ENCODE data around the gene SRPK3.

The SRPK3 gene

DNA sequence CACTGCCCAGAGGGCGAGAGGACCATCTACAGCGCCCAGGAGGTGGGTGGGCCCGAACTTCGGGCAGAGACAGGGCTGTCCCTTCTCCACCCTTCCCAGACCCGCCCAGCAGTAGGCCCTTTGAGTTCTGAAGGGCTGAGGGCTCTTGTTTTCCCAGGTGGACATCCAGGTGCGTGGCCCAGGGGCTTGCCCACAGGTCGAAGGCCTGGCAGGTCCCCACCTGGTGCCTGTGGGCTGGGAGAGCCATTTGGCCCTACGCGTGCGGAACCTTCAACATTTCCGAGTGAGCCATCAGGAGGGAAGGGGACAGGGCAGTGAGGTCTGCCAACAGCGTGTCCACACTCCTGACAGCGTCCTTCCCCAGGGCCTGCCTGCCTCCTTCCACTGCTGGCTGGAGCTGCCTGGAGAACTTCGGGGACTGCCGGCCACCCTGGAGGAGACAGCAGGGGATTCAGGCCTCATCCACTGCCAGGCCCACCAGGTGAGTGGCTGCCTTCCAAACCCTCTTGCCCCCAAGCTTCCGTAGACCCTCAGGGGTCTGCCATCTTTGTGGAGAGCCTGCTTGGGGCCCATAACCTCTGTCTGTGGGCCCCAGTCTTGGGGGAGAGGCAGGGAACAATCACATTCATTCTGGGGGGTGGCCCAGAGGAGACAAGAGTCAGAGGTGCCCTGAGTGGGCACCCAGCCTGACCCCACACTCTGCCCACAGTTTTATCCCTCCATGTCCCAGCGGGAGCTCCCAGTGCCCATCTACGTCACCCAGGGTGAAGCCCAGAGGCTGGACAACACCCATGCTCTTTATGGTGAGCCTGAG, 10.0 kb upstream of the SRPK3 start:
- peak; percentile 4 for DNase-seq (ENCODE audit: low spot score)

DNA sequence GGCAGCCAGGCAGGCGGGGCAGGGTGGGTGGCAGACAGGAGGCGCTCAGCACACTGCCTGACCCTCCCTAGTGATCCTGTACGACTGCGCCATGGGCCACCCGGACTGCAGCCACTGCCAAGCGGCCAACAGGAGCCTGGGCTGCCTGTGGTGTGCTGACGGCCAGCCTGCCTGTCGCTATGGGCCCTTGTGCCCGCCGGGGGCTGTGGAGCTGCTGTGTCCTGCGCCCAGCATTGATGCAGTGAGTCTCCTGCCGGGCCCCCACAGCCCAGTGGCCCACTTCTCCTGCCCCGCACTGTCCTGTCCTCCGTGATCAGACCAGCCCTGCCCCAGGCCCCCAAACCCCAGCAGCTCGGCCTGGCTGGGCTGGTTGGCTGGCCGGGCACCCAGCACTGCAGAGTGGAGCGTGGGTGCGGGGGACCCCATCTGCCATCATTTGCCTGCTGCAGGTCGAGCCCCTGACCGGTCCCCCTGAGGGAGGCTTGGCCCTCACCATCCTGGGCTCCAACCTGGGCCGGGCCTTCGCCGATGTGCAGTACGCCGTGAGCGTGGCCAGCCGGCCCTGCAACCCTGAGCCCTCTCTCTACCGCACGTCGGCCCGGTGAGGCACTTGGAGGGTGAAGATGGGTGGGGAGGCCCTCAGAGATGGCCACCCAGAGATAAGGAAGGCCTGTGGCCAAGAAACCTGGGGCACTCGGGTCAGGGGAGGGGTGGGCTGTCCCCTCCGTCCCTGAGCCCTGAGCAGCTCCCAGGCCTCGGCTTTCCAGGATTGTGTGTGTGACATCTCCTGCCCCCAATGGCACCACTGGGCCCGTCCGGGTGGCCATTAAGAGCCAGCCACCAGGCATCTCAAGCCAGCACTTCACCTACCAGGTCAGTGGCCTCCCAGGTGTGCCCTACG, 9.2 kb upstream of the SRPK3 start:
- peak; percentile 3 for DNase-seq (ENCODE audit: low spot score)

DNA sequence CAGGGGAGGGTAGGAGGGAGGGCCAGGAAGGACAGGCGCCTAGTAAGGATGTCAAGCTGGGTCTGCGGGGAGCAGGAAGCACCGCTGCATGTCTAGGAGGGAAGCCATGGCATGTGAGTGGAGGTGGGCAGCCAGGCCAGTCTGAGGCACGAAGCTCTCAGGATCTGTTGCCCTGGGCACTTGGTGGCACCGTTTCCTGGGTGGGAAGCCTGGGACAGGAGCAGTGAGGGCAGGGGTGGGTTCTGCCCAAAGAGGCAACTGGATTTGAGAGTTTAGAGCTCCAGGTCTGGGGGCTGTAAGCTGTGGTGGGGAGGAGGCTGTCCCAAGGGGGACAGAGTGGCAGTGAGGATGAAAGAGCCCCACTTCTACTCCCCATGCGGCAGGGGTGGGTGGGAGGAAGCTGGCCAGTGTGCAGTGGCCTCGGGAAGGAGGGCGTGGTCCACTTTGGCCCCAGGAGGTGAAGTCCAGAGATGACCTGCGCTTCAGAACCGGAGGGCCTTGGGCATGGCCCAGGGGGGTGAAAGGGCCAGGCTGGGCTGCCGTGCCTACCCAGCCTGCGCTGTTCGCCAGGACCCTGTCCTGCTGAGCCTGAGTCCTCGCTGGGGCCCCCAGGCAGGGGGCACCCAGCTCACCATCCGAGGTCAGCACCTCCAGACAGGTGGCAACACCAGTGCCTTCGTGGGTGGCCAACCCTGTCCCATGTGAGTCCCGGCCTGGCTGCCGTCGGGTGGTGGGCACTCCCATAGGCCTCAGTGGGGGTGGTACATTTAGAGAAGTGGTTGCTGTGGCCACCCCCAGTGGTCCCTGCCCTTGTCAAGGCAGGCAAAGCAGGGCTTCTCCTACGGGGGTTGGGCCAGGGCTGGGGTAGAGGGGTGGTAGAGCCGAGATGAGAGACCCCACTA, 8.3 kb upstream of the SRPK3 start:
- DNase-seq (ENCODE audit: low spot score) = peak; percentile 1

DNA sequence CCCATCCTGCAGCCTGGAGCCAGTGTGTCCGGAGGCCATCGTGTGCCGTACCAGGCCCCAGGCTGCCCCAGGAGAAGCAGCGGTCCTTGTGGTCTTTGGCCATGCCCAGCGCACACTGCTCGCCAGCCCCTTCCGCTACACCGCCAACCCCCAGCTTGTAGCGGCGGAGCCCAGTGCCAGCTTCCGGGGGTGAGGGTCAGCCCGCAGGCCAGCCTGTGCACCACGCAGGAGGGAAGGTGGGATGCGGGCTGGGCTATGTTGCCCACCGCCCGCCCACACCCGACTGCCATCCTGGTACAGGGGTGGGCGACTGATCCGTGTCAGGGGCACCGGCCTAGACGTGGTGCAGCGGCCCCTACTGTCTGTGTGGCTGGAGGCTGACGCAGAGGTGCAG, 7.6 kb upstream of the SRPK3 start:
- peak; percentile 5 for DNase-seq (ENCODE audit: low spot score)

DNA sequence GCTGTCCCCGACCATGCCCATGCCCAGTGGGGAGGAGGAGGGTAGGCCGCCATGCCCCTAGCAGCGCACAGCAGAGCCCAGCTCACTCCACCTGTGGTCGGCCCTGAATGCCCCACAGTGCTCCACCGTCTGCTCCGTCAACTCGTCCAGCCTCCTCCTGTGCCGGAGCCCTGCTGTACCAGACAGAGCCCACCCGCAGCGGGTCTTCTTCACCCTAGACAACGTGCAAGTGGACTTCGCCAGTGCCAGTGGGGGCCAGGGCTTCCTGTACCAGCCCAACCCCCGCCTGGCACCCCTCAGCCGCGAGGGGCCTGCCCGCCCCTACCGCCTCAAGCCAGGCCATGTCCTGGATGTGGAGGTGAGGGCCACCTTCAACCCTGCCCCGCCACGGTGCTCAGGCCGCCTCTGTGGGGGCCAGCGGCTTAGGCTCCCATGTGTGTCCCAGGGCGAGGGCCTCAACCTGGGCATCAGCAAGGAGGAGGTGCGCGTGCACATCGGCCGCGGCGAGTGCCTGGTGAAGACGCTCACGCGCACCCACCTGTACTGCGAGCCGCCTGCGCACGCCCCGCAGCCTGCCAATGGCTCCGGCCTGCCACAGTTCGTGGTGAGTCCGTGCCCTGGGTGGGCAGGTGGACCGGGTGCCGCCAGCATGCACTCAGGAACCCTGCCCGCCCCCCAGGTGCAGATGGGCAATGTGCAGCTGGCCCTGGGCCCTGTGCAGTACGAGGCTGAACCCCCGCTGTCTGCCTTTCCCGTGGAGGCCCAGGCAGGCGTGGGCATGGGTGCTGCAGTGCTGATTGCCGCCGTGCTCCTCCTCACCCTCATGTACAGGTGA, 6.9 kb upstream of the SRPK3 start:
- DNase-seq (ENCODE audit: low spot score) = no peak

DNA sequence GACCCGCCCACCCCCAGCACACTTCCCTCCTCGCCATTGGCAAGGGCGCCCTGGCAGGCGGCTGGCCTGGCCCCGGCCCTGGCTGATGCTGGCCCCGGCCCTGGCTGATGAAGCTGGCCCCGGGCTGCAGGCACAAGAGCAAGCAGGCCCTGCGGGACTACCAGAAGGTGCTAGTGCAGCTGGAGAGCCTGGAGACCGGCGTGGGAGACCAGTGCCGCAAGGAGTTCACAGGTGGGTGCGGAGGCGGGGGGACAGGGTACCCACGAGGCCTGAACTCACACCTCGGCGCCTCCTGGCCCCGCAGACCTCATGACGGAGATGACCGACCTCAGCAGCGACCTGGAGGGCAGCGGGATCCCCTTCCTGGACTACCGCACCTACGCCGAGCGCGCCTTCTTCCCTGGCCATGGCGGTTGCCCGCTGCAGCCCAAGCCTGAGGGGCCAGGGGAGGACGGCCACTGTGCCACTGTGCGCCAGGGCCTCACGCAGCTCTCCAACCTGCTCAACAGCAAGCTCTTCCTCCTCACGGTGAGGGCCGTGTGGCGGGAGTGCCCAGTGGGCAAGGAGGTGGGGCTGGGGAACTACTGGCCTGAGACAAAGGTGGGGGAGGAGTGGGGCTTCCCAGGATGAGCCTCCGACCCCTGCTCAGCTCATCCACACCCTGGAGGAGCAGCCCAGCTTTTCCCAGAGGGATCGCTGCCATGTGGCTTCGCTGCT, 6.1 kb upstream of the SRPK3 start:
- DNase-seq (ENCODE audit: low spot score) = peak; percentile 4

DNA sequence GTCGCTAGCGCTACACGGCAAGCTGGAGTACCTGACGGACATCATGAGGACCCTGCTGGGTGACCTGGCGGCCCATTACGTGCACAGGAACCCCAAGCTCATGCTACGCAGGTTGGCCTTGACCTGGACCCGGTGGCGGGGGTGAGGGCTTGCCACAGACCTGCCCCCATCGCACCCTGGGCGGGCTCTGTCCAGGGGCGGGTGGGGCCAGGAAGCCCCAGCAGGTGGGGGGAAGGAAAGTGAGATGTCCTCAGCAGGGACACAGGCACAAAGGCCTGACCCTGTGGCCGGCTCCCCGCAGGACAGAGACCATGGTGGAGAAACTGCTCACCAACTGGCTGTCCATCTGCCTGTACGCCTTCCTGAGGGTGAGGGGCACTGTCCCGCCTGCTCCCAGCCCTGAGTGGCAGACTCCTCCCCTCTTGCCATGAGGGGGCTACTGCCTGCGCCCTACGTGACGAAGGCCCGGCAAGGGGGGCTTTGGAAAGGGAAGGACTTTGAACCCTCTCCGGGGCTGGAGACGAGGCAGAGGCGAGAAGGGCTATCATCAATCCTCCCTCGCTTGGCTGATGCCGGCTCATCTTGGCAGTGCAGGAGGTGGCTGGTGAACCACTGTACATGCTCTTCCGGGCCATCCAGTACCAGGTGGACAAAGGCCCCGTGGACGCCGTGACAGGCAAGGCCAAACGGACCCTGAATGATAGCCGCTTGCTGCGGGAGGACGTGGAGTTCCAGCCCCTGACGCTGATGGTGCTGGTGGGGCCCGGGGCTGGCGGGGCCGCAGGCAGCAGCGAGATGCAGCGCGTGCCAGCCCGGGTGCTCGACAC, 5.3 kb upstream of the SRPK3 start:
- peak; percentile 10 for DNase-seq (ENCODE audit: low spot score)

DNA sequence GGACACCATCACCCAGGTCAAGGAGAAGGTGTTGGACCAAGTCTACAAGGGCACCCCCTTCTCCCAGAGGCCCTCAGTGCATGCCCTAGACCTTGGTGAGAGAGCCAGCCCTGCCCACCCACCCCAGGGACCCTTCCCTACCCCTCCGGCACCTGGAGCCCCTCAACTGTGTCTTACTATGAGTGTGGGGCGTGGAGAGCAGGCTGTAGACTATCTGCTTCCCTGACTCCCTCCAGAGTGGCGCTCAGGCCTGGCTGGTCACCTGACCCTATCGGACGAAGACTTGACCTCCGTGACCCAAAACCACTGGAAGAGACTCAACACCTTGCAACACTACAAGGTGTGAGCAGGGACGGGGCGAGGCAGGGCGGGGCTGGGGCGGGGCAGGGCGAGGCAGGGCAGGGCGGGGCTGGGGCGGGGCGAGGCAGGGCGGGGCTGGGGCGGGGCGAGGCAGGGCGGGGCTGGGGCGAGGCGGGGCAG, 4.7 kb upstream of the SRPK3 start:
- DNase-seq (ENCODE audit: low spot score) = peak; percentile 6

DNA sequence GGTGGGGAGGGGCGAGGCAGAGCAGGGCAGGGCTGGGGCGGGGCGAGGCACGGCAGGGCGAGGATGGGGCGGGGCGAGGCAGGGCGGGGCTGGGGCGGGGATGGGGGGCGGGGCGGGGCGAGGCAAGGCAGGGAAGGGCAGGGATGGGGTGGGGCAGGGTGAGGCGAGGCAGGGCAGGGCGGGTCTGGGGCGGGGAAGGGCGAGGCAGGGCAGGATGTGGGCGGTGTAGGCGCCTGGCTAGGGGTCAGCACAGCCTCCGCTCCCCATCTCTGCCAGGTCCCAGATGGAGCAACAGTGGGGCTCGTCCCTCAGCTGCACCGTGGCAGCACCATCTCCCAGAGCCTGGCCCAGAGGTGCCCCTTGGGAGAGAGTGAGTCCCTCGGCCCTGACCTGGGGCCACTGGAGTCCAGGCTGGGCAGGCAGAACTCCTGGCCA, 4.2 kb upstream of the SRPK3 start:
- peak; percentile 1 for DNase-seq (ENCODE audit: low spot score)

DNA sequence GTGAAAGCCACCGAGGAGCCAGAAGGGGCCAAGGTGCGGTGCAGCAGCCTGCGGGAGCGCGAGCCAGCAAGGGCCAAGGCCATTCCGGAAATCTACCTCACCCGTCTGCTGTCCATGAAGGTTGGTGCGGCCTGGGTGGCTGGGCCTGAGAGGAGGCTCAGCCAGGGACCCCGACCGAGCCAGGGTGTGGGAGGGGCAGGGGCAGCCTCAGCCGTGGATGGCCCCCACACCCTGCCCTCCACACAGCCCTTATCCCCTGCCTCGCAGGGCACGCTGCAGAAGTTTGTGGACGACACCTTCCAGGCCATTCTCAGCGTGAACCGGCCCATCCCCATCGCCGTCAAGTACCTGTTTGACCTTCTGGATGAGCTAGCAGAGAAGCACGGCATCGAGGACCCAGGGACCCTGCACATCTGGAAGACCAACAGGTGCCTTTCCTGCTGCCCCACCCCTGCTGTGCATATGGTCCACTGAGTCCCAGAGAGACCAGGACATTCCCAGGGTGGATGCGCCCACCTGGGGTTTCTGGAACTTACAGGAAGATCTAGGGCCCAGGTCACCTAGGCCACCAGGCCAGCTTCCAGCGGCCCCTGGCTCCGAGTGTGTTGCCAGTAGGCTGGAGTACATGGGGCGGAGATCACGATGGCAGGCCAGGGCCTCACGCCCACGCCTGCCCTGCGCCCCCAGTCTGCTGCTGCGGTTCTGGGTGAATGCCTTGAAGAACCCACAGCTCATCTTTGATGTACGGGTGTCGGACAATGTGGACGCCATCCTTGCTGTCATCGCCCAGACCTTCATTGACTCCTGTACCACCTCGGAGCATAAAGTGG, 3.4 kb upstream of the SRPK3 start:
- DNase-seq (ENCODE audit: low spot score) = no peak

DNA sequence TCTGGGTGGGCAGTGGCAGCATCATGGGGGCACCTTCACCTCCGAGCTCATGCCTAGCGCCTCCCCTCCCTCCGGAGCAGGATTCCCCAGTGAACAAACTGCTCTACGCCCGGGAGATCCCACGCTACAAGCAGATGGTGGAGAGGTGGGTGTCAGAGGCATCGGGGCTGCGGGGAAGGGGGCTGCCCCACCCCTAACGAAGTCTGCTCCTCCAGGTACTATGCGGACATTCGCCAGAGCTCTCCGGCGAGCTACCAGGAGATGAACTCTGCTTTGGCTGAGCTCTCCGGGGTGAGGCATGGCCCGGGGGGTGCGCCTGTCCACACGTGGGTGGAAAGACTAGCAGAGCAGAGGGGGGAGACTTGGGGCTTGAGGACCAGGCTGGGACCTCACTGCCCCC, 2.7 kb upstream of the SRPK3 start:
- DNase-seq (ENCODE audit: low spot score) = no peak

DNA sequence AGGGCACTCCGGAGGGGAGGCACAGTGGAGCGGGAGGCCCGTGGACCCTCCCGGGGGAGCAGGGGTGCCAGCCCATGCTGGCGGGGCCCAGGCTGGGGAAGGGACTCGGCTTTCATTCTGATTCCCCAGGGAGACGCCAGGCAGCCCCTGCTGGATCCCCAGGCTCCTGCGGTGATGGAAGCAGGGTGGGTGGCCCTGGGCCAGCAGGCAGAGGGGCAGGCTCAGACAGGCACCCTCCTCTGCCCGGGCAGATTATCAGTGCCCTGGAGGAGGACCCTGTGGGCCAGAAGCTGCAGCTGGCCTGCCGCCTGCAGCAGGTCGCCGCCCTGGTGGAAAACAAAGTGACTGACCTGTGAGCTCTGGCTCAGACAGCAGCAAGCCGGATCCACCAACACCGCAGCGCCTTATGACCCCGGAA, 2.1 kb upstream of the SRPK3 start:
- DNase-seq (ENCODE audit: low spot score) = peak; percentile 64

DNA sequence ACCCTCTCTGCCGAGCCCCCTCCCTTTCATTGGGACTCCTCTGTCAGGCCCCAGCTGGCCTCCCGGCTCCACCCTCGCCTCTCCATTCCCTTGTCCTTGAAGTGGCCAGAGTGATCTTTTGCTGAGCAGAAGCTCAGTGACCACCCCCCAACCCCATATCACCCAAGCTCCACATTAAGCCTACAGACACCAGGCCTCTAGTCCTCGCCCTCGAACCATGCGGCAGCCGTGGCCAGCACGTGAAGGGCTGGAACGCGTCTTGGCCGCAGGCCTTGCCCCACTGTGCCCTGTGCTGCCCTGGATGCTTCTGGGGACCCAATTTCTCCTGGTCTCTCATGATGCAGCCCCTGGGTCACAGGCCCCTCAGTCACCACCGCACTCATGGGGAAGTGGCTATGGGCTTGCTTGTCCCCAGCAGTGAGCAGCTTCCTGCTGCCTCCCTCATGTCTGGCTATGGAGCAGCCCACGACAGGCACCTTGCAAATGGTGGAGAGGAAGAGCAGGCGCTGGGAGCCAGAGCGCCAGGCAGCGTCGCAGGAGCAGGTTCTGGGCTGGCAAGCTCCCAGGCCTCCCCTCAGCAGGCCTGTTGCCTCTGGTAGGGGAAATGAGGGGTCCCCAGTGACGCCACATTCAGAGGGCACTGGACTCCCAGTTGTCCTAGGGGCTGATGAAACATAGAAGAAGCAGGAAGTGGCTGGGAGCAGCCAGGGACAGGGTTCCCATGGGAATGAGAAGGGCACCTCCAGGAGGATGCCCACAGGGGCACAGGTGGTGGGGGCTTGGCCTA, 757 bp upstream of the SRPK3 start:
- DNase-seq (ENCODE audit: low spot score) = no peak

DNA sequence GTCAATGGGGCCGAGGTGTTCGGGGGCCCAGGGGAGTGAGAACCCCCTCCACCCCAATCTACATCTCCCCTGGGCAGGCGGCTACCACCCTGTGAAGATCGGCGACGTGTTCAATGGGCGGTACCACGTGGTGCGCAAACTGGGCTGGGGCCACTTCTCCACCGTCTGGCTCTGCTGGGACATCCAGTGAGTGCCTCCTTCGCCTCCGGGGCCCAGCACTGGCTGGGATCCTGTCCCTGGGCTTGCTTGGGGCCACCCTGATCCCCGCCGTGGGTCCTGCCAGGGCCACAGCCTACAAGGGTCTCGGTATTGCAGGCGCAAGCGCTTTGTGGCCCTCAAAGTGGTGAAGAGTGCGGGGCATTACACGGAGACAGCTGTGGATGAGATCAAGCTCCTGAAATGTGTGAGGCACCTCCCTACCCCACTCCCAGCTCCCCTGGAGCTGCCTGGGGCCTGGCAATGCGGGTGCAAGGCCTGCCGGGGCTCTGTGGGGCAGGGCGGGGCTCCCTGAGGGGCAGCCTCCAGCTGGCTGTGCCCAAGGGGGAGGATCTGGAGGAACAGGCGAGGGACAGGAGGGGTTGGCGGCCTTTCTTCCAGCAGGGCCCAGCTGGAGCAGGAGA, 697 bp downstream of the SRPK3 start:
- no peak for DNase-seq (ENCODE audit: low spot score)

DNA sequence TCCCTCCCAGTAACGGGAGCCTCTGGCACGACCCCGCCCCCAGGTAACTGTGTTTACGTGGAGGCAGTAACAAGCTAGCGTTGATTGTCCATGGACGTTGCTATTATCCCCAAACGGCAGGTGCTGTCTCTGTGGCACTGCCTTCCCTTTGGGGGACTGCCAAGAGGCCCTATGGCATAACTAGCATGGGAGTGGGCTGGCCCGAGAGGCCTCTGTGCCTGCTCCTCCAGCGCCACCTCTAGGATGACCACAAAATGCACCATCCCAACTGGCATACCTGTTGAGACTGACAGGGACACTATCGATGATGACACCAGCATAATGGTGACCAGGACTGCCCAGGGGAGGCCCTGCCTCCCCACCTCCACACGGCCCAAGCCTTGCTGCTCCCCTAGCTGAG, 1.5 kb downstream of the SRPK3 start:
- DNase-seq (ENCODE audit: low spot score) = no peak

DNA sequence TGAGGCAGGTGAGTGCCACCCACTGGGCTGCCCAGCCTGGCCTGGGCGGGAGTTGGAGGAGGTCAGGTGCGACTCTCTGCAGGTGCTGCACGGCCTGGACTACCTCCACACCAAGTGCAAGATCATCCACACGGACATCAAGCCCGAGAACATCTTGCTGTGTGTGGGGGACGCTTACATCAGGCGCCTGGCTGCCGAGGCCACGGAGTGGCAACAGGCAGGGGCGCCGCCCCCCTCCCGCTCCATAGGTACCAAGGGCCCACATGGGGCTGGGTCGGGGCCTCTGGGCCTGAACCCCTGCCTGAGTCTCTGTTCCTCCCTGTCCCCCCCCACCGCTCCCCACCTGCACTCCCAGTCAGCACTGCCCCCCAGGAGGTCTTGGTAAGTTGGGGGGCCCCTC, 2.0 kb downstream of the SRPK3 start:
- DNase-seq (ENCODE audit: low spot score) = no peak

DNA sequence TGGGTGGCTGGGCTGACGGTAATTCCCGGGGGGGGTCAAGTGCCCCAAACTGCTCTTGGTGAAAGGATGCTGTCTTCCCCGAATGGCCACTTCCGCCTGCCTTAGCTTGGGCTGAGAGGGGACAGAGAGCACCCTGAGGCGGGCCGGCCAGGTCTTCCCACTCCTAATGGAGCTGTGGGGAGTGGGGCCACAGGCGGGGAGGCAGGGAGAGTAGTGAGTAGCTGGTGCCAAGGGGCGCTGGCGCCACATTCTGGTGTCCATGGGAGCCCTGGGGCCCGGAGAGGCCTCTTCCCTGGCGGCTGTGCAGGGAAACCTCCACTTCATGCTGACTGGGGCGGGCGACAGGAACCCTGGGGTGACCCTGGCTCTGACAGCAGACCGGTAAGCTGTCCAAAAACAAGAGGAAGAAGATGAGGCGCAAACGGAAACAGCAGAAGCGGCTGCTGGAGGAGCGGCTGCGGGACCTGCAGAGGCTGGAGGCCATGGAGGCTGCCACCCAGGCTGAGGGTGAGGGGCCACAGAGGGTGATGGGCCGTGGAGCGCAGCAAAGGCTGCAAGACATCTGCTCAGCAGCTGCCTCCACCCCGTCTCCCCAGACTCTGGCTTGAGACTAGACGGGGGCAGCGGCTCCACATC, 2.7 kb downstream of the SRPK3 start:
- no peak for DNase-seq (ENCODE audit: low spot score)

Data from HuH-7.5 (cell line).